Smooth muscle cell (in vitro differentiated cells): ENCODE measurements around the gene PCSK6. TPM values are rescaled to one million over a fixed set of nuclear protein-coding genes. Genes with fewer than 3 reads are reported as not detected.

ENCODE experiments used
- DNase-seq: peaks from one replicate; lab custom pipeline; 2025; ENCODE audit not compliant: unreplicated experiment; lab: John Stamatoyannopoulos, UW
- H2AFZ ChIP-seq: fragments of 200-600 bp; sonication (generic); 2 replicates; pipeline ENCODE4 v1.6.0; 2016; ENCODE audit warnings: antibody characterized with exemption, low read depth, mild to moderate bottlenecking
- H3F3A ChIP-seq: fragments of 200-600 bp; sonication (generic); 2 replicates; pipeline ENCODE4 v1.6.0; 2017; ENCODE audit warnings: antibody characterized with exemption, low read depth
- H3K27ac ChIP-seq: fragments of 200-600 bp; sonication (generic); 2 replicates; pipeline ENCODE4 v1.5.1; 2016; ENCODE audit warnings: low read depth, mild to moderate bottlenecking
- H3K27me3 ChIP-seq: fragments of 200-600 bp; sonication (generic); 2 replicates; pipeline ENCODE4 v1.6.1; 2016; ENCODE audit warnings: low read depth, mild to moderate bottlenecking
- H3K36me3 ChIP-seq: fragments of 200-600 bp; sonication (generic); 2 replicates; pipeline ENCODE4 v1.5.1; 2016; ENCODE audit warnings: low read depth
- H3K4me1 ChIP-seq: fragments of 200-600 bp; sonication (generic); 2 replicates; pipeline ENCODE4 v1.5.1; 2016; ENCODE audit warnings: low read depth
- H3K4me2 ChIP-seq: fragments of 200-600 bp; sonication (generic); 2 replicates; pipeline ENCODE4 v1.6.0; 2016; ENCODE audit warnings: mild to moderate bottlenecking
- H3K4me3 ChIP-seq: fragments of 200-600 bp; sonication (generic); 2 replicates; pipeline ENCODE4 v1.5.1; 2016; ENCODE audit warnings: mild to moderate bottlenecking
- H3K79me2 ChIP-seq: fragments of 200-600 bp; sonication (generic); 2 replicates; pipeline ENCODE4 v1.6.0; 2016; ENCODE audit warnings: low read depth, mild to moderate bottlenecking
- H3K9ac ChIP-seq: fragments of 200-600 bp; sonication (generic); 2 replicates; pipeline ENCODE4 v1.6.0; 2016; ENCODE audit warnings: low read depth
- H3K9me3 ChIP-seq: fragments of 200-600 bp; sonication (generic); replicated peaks from 2 replicates; pipeline ENCODE4 v1.5.1; 2016; ENCODE audit warnings: low read depth
- H4K20me1 ChIP-seq: fragments of 200-600 bp; sonication (generic); 2 replicates; pipeline ENCODE4 v1.6.0; 2016; ENCODE audit warnings: low read depth
- CTCF ChIP-seq: fragments of 200-600 bp; sonication (generic); IDR thresholded peaks from 2 replicates; pipeline ENCODE4 v1.5.1; 2017; ENCODE audit warnings: borderline replicate concordance, mild to moderate bottlenecking, antibody characterized with exemption; ENCODE audit not compliant: insufficient read depth, poor library complexity, severe bottlenecking
- WGBS: methylation state at CpG from one replicate; pipeline ENCODE4 v1.1.7; 2016; ENCODE audit warnings: low lambda C conversion rate; 5-methylcytosine and 5-hydroxymethylcytosine counted together
- polyA plus RNA-seq: library from polyadenylated mRNA; unstranded; fragments of >200 nt; fragmentation: Nextera tagmentation; extraction: Ambion mirVana; gene quantifications from 2 replicates; pipeline ENCODE4 v1.2.1, GENCODE V29; 2016
- total RNA-seq: library from RNA; depleted of rRNA; stranded (reverse); fragments of >200 nt; gene quantifications from 2 replicates; pipeline ENCODE4 v1.2.3, GENCODE V29; 2014

PCSK6 gene
- total and polyA plus RNA-seq, 2 experiments from 2014 or later, result 17.5 TPM

- WGBS, result 62% methylated on average over 18 of the region's 18 CpGs
- Histone ChIP-seq H3K4me3 (no peak overlapping the region), H3K36me3 (no peaks in the 10 kb centered on the region), H3F3A (peaks cover 5% of the 10 kb centered on the region), H3K27me3 (peaks cover 24% of the 10 kb centered on the region), H3K9me3 (no peaks in the 10 kb centered on the region), H3K27ac (no peak overlapping the region), H2AFZ (no peak overlapping the region), H3K79me2 (no peaks in the 10 kb centered on the region), H3K4me1 (peaks cover 7% of the 10 kb centered on the region), H3K9ac (no peak overlapping the region), H4K20me1 (no peaks in the 10 kb centered on the region), H3K4me2 (no peak overlapping the region)
- no peak for DNase-seq
- no peak for TF ChIP-seq CTCF
Observed at GRCh38 chr15:101491734-101492640, 2.5 kb upstream of the PCSK6 start.

GRCh38 chr15:101490922-101491733, 1.6 kb upstream of the PCSK6 start:
- no peak overlapping the region for H3K27ac ChIP-seq
- H3K9ac ChIP-seq, result no peak overlapping the region
- 88% methylated on average over 16 of the region's 16 CpGs for WGBS
- H3K4me2 ChIP-seq, result no peak overlapping the region
- H3K36me3 ChIP-seq, result no peaks in the 10 kb centered on the region
- no peaks in the 10 kb centered on the region for H3K9me3 ChIP-seq
- H3K4me1 ChIP-seq, result peaks cover 7% of the 10 kb centered on the region
- H3K79me2 ChIP-seq, result no peaks in the 10 kb centered on the region
- no peaks in the 10 kb centered on the region for H4K20me1 ChIP-seq
- peaks cover 5% of the 10 kb centered on the region for H3F3A ChIP-seq
- DNase-seq, result no peak
- no peak overlapping the region for H2AFZ ChIP-seq
- H3K4me3 ChIP-seq, result no peak overlapping the region
- H3K27me3 ChIP-seq, result peaks cover 24% of the 10 kb centered on the region
- TF ChIP-seq CTCF, result no peak

GRCh38 chr15:101490408-101490891, 943 bp upstream of the PCSK6 start:
- Histone ChIP-seq H2AFZ (no peak overlapping the region), H3K27ac (no peak overlapping the region), H3K4me3 (no peak overlapping the region), H4K20me1 (no peaks in the 10 kb centered on the region), H3K27me3 (peaks cover 24% of the 10 kb centered on the region), H3K4me2 (no peak overlapping the region), H3K9me3 (no peaks in the 10 kb centered on the region), H3K79me2 (no peaks in the 10 kb centered on the region), H3K36me3 (no peaks in the 10 kb centered on the region), H3K9ac (no peak overlapping the region), H3K4me1 (peaks cover 7% of the 10 kb centered on the region), H3F3A (peaks cover 5% of the 10 kb centered on the region)
- DNase-seq, result no peak
- no peak for TF ChIP-seq CTCF
- WGBS, result 79% methylated on average over 15 of the region's 15 CpGs
